Erythroblast (primary cell): ENCODE data around the gene CEBPB.

Source experiments
- GATA1 ChIP-seq: IDR thresholded peaks from 2 replicates; pipeline ENCODE4 v1.6.1; 2011; ENCODE audit warnings: low read depth, mild to moderate bottlenecking, control low read depth, low read length, moderate library complexity
- POLR2A ChIP-seq: IDR thresholded peaks from 2 replicates; pipeline ENCODE4 v1.6.1; 2011; ENCODE audit warnings: mild to moderate bottlenecking, low read length

DNA sequence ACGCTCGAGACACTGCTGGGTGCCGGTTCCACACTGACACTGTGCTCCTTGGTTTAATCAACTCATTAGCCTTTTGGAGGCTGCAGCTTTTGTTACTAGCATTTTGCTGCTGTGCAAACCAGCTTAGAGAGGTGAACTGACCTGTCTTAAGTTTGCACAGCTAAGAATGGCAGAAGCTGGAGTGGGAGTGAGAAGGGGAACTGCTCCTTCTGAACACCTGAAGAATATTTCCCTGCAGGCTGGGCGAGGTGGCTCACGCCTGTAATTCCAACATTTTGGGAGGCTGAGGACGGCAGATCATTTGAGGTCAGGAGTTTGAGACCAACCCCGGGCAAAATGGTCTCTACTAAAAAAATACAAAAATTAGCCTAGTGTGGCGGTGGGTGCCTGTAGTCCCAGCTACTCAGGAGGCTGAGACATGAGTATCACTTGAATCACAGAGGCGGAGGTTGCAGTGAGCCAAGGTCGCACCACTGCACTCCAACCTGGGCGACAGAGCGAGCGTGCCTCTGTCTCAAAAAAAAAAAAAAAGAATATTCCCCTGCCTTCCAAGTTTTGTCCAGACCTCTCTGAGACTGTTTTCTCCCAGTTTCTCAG, 5.0 kb downstream of the CEBPB start:
- no peak for TF ChIP-seq POLR2A
- no peak for TF ChIP-seq GATA1
